H1 (cell line): Measurements from ENCODE around the gene COL26A1. TPM values are rescaled to one million over a fixed set of nuclear protein-coding genes. Genes with fewer than 3 reads are reported as not detected.

ENCODE experiments used
- CBX5 ChIP-seq: fragments of 300-800, 300-1000 bp; sonication (generic); IDR thresholded peaks from 2 replicates; pipeline ENCODE4 v1.7.1; 2016; ENCODE audit warnings: antibody characterized with exemption, low read length, low read depth
- HDAC2 ChIP-seq, 2 experiments: fragments of 300-600 bp in 1 of 2; sonication (generic) in 1 of 2; IDR thresholded peaks; 2 replicates each; pipeline ENCODE4 v1.6.1; 2011 to 2012; ENCODE audit warnings: low read depth in 2 of 2, low read length in 2 of 2, mild to moderate bottlenecking in 2 of 2, moderate library complexity in 2 of 2, borderline replicate concordance in 1 of 2, inconsistent platforms in 1 of 2
- RBBP5 ChIP-seq: IDR thresholded peaks from 2 replicates; pipeline ENCODE4 v1.7.1; 2012; ENCODE audit warnings: low read depth, mild to moderate bottlenecking, inconsistent platforms, low read length, moderate library complexity, borderline replicate concordance
- SAP30 ChIP-seq: fragments of 300-600 bp; sonication (generic); IDR thresholded peaks from 2 replicates; pipeline ENCODE4 v1.7.1; 2012; ENCODE audit warnings: low read length, moderate library complexity, mild to moderate bottlenecking, inconsistent platforms; ENCODE audit not compliant: insufficient read depth, insufficient replicate concordance
- SIRT6 ChIP-seq: IDR thresholded peaks from one replicate; pipeline ENCODE4 v1.7.1; 2012; ENCODE audit warnings: low read length, inconsistent platforms
- polyA plus RNA-seq, 7 experiments: library from polyadenylated mRNA; depleted of rRNA in 3 of 7; stranded (reverse) in 5 of 7; unstranded in 2 of 7; fragments of >200 nt in 5 of 7; fragments of 200-250 nt in 2 of 7; gene quantifications; 1 replicate in 5 of 7; 2 replicates in 1 of 7; 4 replicates in 1 of 7; pipeline versions ENCODE4 v1.2.1 to v1.2.3, GENCODE V29; 2011 to 2013; ENCODE audit warnings: missing spikeins in 2 of 7, mixed read lengths in 2 of 7
- total RNA-seq: library from RNA; stranded (reverse); fragmentation: NEBNext Ultra II Directional; extraction: Animal tissue kit (Norgen Biotek cat#: 25700); gene quantifications from 2 replicates; pipeline ENCODE4 v1.2.1, GENCODE V29; 2021
- TF ChIP-seq, protein P1 (sequence below): fragments of 300-600 bp; sonication (generic); IDR thresholded peaks from 2 replicates; pipeline ENCODE4 v1.7.1; 2012; ENCODE audit warnings: low read length, moderate library complexity, mild to moderate bottlenecking, inconsistent platforms; ENCODE audit not compliant: insufficient replicate concordance

The COL26A1 gene
- total and polyA plus RNA-seq, 2 of the 8 experiments (the other 6 are each of a cell fraction or from before 2014, with no cell fraction given): 51.1 to 68.8 TPM

DNA sequence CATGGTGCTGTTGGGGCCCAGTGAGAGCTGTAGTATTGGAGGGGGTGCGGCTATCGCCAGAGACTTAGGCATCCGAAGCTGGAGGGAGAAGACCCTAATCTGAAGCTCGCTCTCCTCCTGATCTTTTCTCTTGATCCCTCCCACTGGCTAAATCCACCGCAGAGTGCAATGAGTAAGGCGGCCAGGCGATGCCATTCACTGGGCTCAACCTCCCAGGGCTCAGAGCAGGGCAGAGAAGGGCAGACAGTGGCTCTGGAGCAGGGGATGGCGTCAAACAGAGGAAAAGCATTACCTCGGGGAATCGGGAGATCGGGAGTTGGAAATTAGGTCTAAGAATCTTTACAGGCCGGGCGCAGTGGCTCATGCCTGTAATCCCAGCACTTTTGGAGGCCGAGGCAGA is 22.3 kb upstream of the COL26A1 start (continued):
- TF ChIP-seq, protein P1, sequence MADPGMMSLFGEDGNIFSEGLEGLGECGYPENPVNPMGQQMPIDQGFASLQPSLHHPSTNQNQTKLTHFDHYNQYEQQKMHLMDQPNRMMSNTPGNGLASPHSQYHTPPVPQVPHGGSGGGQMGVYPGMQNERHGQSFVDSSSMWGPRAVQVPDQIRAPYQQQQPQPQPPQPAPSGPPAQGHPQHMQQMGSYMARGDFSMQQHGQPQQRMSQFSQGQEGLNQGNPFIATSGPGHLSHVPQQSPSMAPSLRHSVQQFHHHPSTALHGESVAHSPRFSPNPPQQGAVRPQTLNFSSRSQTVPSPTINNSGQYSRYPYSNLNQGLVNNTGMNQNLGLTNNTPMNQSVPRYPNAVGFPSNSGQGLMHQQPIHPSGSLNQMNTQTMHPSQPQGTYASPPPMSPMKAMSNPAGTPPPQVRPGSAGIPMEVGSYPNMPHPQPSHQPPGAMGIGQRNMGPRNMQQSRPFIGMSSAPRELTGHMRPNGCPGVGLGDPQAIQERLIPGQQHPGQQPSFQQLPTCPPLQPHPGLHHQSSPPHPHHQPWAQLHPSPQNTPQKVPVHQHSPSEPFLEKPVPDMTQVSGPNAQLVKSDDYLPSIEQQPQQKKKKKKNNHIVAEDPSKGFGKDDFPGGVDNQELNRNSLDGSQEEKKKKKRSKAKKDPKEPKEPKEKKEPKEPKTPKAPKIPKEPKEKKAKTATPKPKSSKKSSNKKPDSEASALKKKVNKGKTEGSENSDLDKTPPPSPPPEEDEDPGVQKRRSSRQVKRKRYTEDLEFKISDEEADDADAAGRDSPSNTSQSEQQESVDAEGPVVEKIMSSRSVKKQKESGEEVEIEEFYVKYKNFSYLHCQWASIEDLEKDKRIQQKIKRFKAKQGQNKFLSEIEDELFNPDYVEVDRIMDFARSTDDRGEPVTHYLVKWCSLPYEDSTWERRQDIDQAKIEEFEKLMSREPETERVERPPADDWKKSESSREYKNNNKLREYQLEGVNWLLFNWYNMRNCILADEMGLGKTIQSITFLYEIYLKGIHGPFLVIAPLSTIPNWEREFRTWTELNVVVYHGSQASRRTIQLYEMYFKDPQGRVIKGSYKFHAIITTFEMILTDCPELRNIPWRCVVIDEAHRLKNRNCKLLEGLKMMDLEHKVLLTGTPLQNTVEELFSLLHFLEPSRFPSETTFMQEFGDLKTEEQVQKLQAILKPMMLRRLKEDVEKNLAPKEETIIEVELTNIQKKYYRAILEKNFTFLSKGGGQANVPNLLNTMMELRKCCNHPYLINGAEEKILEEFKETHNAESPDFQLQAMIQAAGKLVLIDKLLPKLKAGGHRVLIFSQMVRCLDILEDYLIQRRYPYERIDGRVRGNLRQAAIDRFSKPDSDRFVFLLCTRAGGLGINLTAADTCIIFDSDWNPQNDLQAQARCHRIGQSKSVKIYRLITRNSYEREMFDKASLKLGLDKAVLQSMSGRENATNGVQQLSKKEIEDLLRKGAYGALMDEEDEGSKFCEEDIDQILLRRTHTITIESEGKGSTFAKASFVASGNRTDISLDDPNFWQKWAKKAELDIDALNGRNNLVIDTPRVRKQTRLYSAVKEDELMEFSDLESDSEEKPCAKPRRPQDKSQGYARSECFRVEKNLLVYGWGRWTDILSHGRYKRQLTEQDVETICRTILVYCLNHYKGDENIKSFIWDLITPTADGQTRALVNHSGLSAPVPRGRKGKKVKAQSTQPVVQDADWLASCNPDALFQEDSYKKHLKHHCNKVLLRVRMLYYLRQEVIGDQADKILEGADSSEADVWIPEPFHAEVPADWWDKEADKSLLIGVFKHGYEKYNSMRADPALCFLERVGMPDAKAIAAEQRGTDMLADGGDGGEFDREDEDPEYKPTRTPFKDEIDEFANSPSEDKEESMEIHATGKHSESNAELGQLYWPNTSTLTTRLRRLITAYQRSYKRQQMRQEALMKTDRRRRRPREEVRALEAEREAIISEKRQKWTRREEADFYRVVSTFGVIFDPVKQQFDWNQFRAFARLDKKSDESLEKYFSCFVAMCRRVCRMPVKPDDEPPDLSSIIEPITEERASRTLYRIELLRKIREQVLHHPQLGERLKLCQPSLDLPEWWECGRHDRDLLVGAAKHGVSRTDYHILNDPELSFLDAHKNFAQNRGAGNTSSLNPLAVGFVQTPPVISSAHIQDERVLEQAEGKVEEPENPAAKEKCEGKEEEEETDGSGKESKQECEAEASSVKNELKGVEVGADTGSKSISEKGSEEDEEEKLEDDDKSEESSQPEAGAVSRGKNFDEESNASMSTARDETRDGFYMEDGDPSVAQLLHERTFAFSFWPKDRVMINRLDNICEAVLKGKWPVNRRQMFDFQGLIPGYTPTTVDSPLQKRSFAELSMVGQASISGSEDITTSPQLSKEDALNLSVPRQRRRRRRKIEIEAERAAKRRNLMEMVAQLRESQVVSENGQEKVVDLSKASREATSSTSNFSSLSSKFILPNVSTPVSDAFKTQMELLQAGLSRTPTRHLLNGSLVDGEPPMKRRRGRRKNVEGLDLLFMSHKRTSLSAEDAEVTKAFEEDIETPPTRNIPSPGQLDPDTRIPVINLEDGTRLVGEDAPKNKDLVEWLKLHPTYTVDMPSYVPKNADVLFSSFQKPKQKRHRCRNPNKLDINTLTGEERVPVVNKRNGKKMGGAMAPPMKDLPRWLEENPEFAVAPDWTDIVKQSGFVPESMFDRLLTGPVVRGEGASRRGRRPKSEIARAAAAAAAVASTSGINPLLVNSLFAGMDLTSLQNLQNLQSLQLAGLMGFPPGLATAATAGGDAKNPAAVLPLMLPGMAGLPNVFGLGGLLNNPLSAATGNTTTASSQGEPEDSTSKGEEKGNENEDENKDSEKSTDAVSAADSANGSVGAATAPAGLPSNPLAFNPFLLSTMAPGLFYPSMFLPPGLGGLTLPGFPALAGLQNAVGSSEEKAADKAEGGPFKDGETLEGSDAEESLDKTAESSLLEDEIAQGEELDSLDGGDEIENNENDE: no peak
- TF ChIP-seq RBBP5 (no peak), SAP30 (no peak), SIRT6 (no peak), HDAC2 (IDR thresholded peaks at IDR 0.05; ENCODE audit: borderline replicate concordance in 1 of 2, low read depth in 2 of 2, low read length in 2 of 2) (no peak), CBX5 (no peak)
